Measurements from ENCODE around the gene KRT76. TPM values are rescaled to one million over a fixed set of nuclear protein-coding genes. Genes with fewer than 3 reads are reported as not detected.

KRT76 gene
- total RNA-seq, 4 donors from 2014 or later: not detected

- TF ChIP-seq POLR2A (IDR thresholded peaks at IDR 0.05) (no peak), POLR2AphosphoS5 (IDR thresholded peaks at IDR 0.05) (no peak), EP300 (IDR thresholded peaks at IDR 0.05; ENCODE audit: low read depth) (no peak), CTCF (IDR thresholded peaks at IDR 0.05) (no peak)
- Histone ChIP-seq H3K4me1 (no peaks in the 10 kb centered on the region), H3K27ac (no peak overlapping the region), H3K4me3 (no peak overlapping the region), H3K9me3 (peaks cover 8 to 15% of the 10 kb centered on the region in 2 donors), H3K36me3 (no peaks in the 10 kb centered on the region), H3K27me3 (peaks cover 12% of the 10 kb centered on the region)
- in situ Hi-C loops (cut with MboI; ENCODE audit: low pct_ligation_motif_present in 1 of 4, low pct_unique_long_range_greater_than_20kb in 1 of 4, low sequenced_read_pairs in 3 of 4): no loop called here
- intact Hi-C loops (cut with DNase I; ENCODE audit: low total_unique reads): no loop called here
- 39 to 46% methylated on average over 2 of the region's 2 CpGs for WGBS, 2 donors (ENCODE audit: low coverage in 1 of 2)
- DNase-seq: no peak
Observed at GRCh38 chr12:52759695-52760094, 17.4 kb downstream of the KRT76 start.

- no peak for DNase-seq
- H3K27me3 ChIP-seq: peaks cover 12% of the 10 kb centered on the region
- no peaks in the 10 kb centered on the region for H3K4me1 ChIP-seq
- no peaks in the 10 kb centered on the region for H3K36me3 ChIP-seq
- no peak overlapping the region for H3K27ac ChIP-seq
- 43 to 50% methylated on average over 1 to 2 of the region's 2 CpGs for WGBS, 2 donors (ENCODE audit: low coverage in 1 of 2)
- TF ChIP-seq POLR2A (IDR thresholded peaks at IDR 0.05): no peak
- no peak for TF ChIP-seq CTCF (IDR thresholded peaks at IDR 0.05)
- TF ChIP-seq POLR2AphosphoS5 (IDR thresholded peaks at IDR 0.05): no peak
- TF ChIP-seq EP300 (IDR thresholded peaks at IDR 0.05; ENCODE audit: low read depth): no peak
- intact Hi-C loops (cut with DNase I; ENCODE audit: low total_unique reads) (no loop called here), in situ Hi-C loops (cut with MboI; ENCODE audit: low pct_ligation_motif_present in 1 of 4, low pct_unique_long_range_greater_than_20kb in 1 of 4, low sequenced_read_pairs in 3 of 4) (no loop called here)
- H3K9me3 ChIP-seq: peaks cover 8 to 15% of the 10 kb centered on the region in 2 donors
- H3K4me3 ChIP-seq: no peak overlapping the region
Observed at GRCh38 chr12:52759218-52759617, 17.9 kb downstream of the KRT76 start.

- WGBS, 2 donors (ENCODE audit: low coverage in 1 of 2): 25 to 26% methylated on average over 1 of the region's 1 CpG
- Histone ChIP-seq H3K4me1 (no peaks in the 10 kb centered on the region), H3K27me3 (peaks cover 12% of the 10 kb centered on the region), H3K9me3 (peaks cover 8 to 15% of the 10 kb centered on the region in 2 donors), H3K36me3 (no peaks in the 10 kb centered on the region), H3K27ac (no peak overlapping the region), H3K4me3 (no peak overlapping the region)
- in situ Hi-C loops (cut with MboI; ENCODE audit: low pct_ligation_motif_present in 1 of 4, low pct_unique_long_range_greater_than_20kb in 1 of 4, low sequenced_read_pairs in 3 of 4): no loop called here
- no peak for TF ChIP-seq EP300 (IDR thresholded peaks at IDR 0.05; ENCODE audit: low read depth)
- no peak for TF ChIP-seq CTCF (IDR thresholded peaks at IDR 0.05)
- no peak for TF ChIP-seq POLR2AphosphoS5 (IDR thresholded peaks at IDR 0.05)
- TF ChIP-seq POLR2A (IDR thresholded peaks at IDR 0.05): no peak
- DNase-seq: no peak
- intact Hi-C loops (cut with DNase I; ENCODE audit: low total_unique reads): no loop called here
Observed at GRCh38 chr12:52757449-52758176, 19.5 kb downstream of the KRT76 start.

- Histone ChIP-seq H3K4me1 (no peaks in the 10 kb centered on the region), H3K36me3 (no peaks in the 10 kb centered on the region), H3K9me3 (peaks cover 8 to 15% of the 10 kb centered on the region in 2 donors), H3K27me3 (peaks cover 12% of the 10 kb centered on the region), H3K4me3 (no peak overlapping the region), H3K27ac (no peak overlapping the region)
- in situ Hi-C loops (cut with MboI; ENCODE audit: low pct_ligation_motif_present in 1 of 4, low pct_unique_long_range_greater_than_20kb in 1 of 4, low sequenced_read_pairs in 3 of 4) (no loop called here), intact Hi-C loops (cut with DNase I; ENCODE audit: low total_unique reads) (loop anchor here (1.0 kb wide), 1 partner anchor 30 kb away; no protein-coding TSS in a partner anchor)
- TF ChIP-seq POLR2A (IDR thresholded peaks at IDR 0.05) (no peak), EP300 (IDR thresholded peaks at IDR 0.05; ENCODE audit: low read depth) (no peak), POLR2AphosphoS5 (IDR thresholded peaks at IDR 0.05) (no peak), CTCF (IDR thresholded peaks at IDR 0.05) (no peak)
- DNase-seq: no peak
- 75 to 85% methylated on average over 2 to 8 of the region's 8 CpGs for WGBS, 2 donors (ENCODE audit: low coverage in 1 of 2)
Observed at GRCh38 chr12:52756281-52756960, 20.7 kb downstream of the KRT76 start.
